Erythroblast (primary cell): ENCODE results near the gene CCDC91.

Experiments
- GATA1 ChIP-seq: IDR thresholded peaks from 2 replicates; pipeline ENCODE4 v1.6.1; 2011; ENCODE audit warnings: low read depth, mild to moderate bottlenecking, control low read depth, low read length, moderate library complexity
- POLR2A ChIP-seq: IDR thresholded peaks from 2 replicates; pipeline ENCODE4 v1.6.1; 2011; ENCODE audit warnings: mild to moderate bottlenecking, low read length

DNA sequence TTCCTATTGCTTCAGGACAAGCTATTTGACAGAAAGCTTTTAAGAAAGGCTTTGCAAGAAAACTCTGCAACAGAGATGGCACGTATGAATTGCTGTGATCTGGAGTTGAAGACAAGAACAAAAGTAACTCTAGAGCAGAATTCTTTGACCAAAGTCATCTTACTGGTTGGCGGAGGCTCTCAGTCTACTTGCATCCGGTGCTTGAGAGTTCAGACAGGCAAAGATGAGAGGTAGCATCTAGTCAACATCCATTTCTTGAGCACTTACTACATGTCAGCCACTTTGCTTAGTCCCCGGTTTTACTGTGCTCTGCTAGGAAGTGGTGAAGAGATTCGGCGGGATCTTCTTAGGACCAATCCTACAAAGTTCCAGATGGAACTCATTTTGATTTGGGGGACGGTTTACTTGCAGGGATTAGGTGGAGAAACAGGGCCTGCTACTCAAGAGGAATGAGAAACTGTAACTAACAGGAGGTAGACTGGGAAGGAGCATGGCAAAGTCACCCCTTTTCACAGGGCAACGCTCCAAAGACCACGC, 404 bp upstream of the CCDC91 start:
- no peak for TF ChIP-seq POLR2A
- no peak for TF ChIP-seq GATA1
